ENCODE data around the gene NAV2. TPM values are rescaled to one million over a fixed set of nuclear protein-coding genes. Genes with fewer than 3 reads are reported as not detected.
A peak's percentile ranks its signal among the peaks of the same experiment; 100 is the strongest.

NAV2 gene
- total and polyA plus RNA-seq, 7 donors, result 1.2 to 62.6 (median 22.1) TPM

GRCh38 chr11:20038972-20039371, 326.3 kb downstream of the NAV2 start:
- intact Hi-C loops (cut with DNase I), result no loop called here
- Histone ChIP-seq H3K9me3 (no peaks in the 10 kb centered on the region), H3K36me3 (peaks cover 0 to 59% (median 10%) of the 10 kb centered on the region in 4 donors), H3K4me1 (peaks cover 0 to 38% (median 20%) of the 10 kb centered on the region in 4 donors), H3K27ac (no peak overlapping the region), H3K27me3 (no peaks in the 10 kb centered on the region), H3K4me3 (no peak overlapping the region)
- WGBS, 2 donors, result 94% methylated on average over 3 of the region's 3 CpGs
- TF ChIP-seq CTCF (IDR thresholded peaks at IDR 0.05), result no peak
- no peak for TF ChIP-seq POLR2AphosphoS5 (IDR thresholded peaks at IDR 0.05)
- TF ChIP-seq POLR2A (IDR thresholded peaks at IDR 0.05), result no peak
- no peak for TF ChIP-seq EP300 (IDR thresholded peaks at IDR 0.05)
- DNase-seq, result no peak

- H3K9me3 ChIP-seq, result no peaks in the 10 kb centered on the region
- peak overlapping the region in 2 of 4 donors; percentile 34 to 46 for H3K27ac ChIP-seq
- peaks cover 0 to 40% (median 21%) of the 10 kb centered on the region in 4 donors for H3K4me1 ChIP-seq
- no peak overlapping the region for H3K4me3 ChIP-seq
- no peaks in the 10 kb centered on the region for H3K27me3 ChIP-seq
- 80 to 91% methylated on average over 3 of the region's 3 CpGs for WGBS, 2 donors
- no peak for TF ChIP-seq EP300 (IDR thresholded peaks at IDR 0.05)
- no peak for TF ChIP-seq POLR2A (IDR thresholded peaks at IDR 0.05)
- TF ChIP-seq POLR2AphosphoS5 (IDR thresholded peaks at IDR 0.05), result no peak
- no peak for TF ChIP-seq CTCF (IDR thresholded peaks at IDR 0.05)
- intact Hi-C loops (cut with DNase I), result no loop called here
- DNase-seq, result no peak
- peaks cover 7 to 73% (median 19%) of the 10 kb centered on the region in 4 donors for H3K36me3 ChIP-seq
Observed at GRCh38 chr11:20041499-20041898, 328.9 kb downstream of the NAV2 start.

- DNase-seq, result no peak
- H3K27ac ChIP-seq, result peak overlapping the region in 2 of 4 donors; percentile 34 to 46
- H3K36me3 ChIP-seq, result peaks cover 3 to 67% (median 19%) of the 10 kb centered on the region in 4 donors
- peaks cover 0 to 46% (median 24%) of the 10 kb centered on the region in 4 donors for H3K4me1 ChIP-seq
- intact Hi-C loops (cut with DNase I), result no loop called here
- H3K4me3 ChIP-seq, result no peak overlapping the region
- 85 to 91% methylated on average over 5 of the region's 5 CpGs for WGBS, 2 donors
- no peaks in the 10 kb centered on the region for H3K27me3 ChIP-seq
- no peaks in the 10 kb centered on the region for H3K9me3 ChIP-seq
- no peak for TF ChIP-seq POLR2A (IDR thresholded peaks at IDR 0.05)
- TF ChIP-seq EP300 (IDR thresholded peaks at IDR 0.05), result no peak
- TF ChIP-seq POLR2AphosphoS5 (IDR thresholded peaks at IDR 0.05), result no peak
- TF ChIP-seq CTCF (IDR thresholded peaks at IDR 0.05), result no peak
Observed at GRCh38 chr11:20042045-20042639, 329.5 kb downstream of the NAV2 start.

- no peak for TF ChIP-seq POLR2AphosphoS5 (IDR thresholded peaks at IDR 0.05)
- TF ChIP-seq CTCF (IDR thresholded peaks at IDR 0.05), result no peak
- no peak for TF ChIP-seq EP300 (IDR thresholded peaks at IDR 0.05)
- TF ChIP-seq POLR2A (IDR thresholded peaks at IDR 0.05), result no peak
- WGBS, 2 donors, result 82 to 85% methylated on average over 11 of the region's 11 CpGs
- peak overlapping the region in 2 of 4 donors; percentile 34 to 46 for H3K27ac ChIP-seq
Observed at GRCh38 chr11:20042811-20043341, 330.2 kb downstream of the NAV2 start.

More at GRCh38 chr11:20042811-20043341, 330.2 kb downstream of the NAV2 start:
- no peak for DNase-seq
- no peaks in the 10 kb centered on the region for H3K27me3 ChIP-seq
- H3K36me3 ChIP-seq, result peaks cover 3 to 60% (median 19%) of the 10 kb centered on the region in 4 donors
- H3K4me3 ChIP-seq, result no peak overlapping the region
- peaks cover 0 to 49% (median 26%) of the 10 kb centered on the region in 4 donors for H3K4me1 ChIP-seq
- intact Hi-C loops (cut with DNase I), result no loop called here
- no peaks in the 10 kb centered on the region for H3K9me3 ChIP-seq
